SK-N-SH treated with all-trans-retinoic acid at 6 μM for 48 hours (cell line): ENCODE results near the gene TOMM40.

Source experiments
- ATAC-seq: fragments of 200-7000 bp; cut with Tn5 transposase; 3 replicates; pipeline ENCODE4 v1.9.1; 2020; ENCODE audit warnings: mild to moderate bottlenecking, moderate library complexity
- BACH2 ChIP-seq: fragments of 250-450 bp; sonication (Bioruptor Pico); IDR thresholded peaks from 2 replicates; pipeline ENCODE4 v1.9.0; 2021; ENCODE audit warnings: mild to moderate bottlenecking, borderline replicate concordance
- CSRNP3 ChIP-seq: fragments of 250-450 bp; sonication (Bioruptor Pico); IDR thresholded peaks from 2 replicates; pipeline ENCODE4 v1.5.1; 2021; ENCODE audit warnings: mild to moderate bottlenecking, moderate library complexity
- ESRRG ChIP-seq: fragments of 250-450 bp; sonication (Bioruptor Pico); IDR thresholded peaks from 2 replicates; pipeline ENCODE4 v1.6.1; 2021; ENCODE audit warnings: mild to moderate bottlenecking
- GLIS3 ChIP-seq: fragments of 250-450 bp; sonication (Bioruptor Pico); IDR thresholded peaks from 2 replicates; pipeline ENCODE4 v1.5.0; 2020; ENCODE audit warnings: mild to moderate bottlenecking, moderate library complexity
- ISL1 ChIP-seq: fragments of 250-450 bp; sonication (Bioruptor Pico); IDR thresholded peaks from 2 replicates; pipeline ENCODE4 v2.1.2; 2022; ENCODE audit warnings: mild to moderate bottlenecking, moderate library complexity
- OSR1 ChIP-seq: fragments of 250-450 bp; sonication (Bioruptor Pico); IDR thresholded peaks from 2 replicates; pipeline ENCODE4 v1.8.0; 2022; ENCODE audit warnings: moderate library complexity, mild to moderate bottlenecking, inconsistent platforms
- PPARA ChIP-seq: fragments of 250-450 bp; sonication (Bioruptor Pico); IDR thresholded peaks from 2 replicates; pipeline ENCODE4 v1.5.0; 2020; ENCODE audit warnings: mild to moderate bottlenecking, borderline replicate concordance
- RARB ChIP-seq: fragments of 250-450 bp; sonication (Bioruptor Pico); IDR thresholded peaks from 2 replicates; pipeline ENCODE4 v1.8.0; 2021; ENCODE audit warnings: mild to moderate bottlenecking, moderate library complexity
- TCF4 ChIP-seq: fragments of 250-450 bp; sonication (Bioruptor Pico); IDR thresholded peaks from 2 replicates; pipeline ENCODE4 v1.8.0; 2021; ENCODE audit warnings: mild to moderate bottlenecking, moderate library complexity, borderline replicate concordance
- TOX ChIP-seq: fragments of 250-450 bp; sonication (Bioruptor Pico); IDR thresholded peaks from 2 replicates; pipeline ENCODE4 v1.8.0; 2021; ENCODE audit warnings: mild to moderate bottlenecking, moderate library complexity, borderline replicate concordance
- TSHZ2 ChIP-seq: fragments of 250-450 bp; sonication (Bioruptor Pico); IDR thresholded peaks from 2 replicates; pipeline ENCODE4 v1.5.0; 2020; ENCODE audit warnings: mild to moderate bottlenecking, moderate library complexity
- ZC3H10 ChIP-seq: fragments of 250-450 bp; sonication (Bioruptor Pico); IDR thresholded peaks from 2 replicates; pipeline ENCODE4 v1.5.1; 2021; ENCODE audit warnings: mild to moderate bottlenecking, moderate library complexity
- ZFP3 ChIP-seq: fragments of 250-450 bp; sonication (Bioruptor Pico); IDR thresholded peaks from 2 replicates; pipeline ENCODE4 v1.5.0; 2020; ENCODE audit warnings: mild to moderate bottlenecking, moderate library complexity
- ZFP30 ChIP-seq: fragments of 450-650 bp; formaldehyde crosslinking; IDR thresholded peaks from 2 replicates; pipeline ENCODE4 v1.5.0; 2022; ENCODE audit warnings: mild to moderate bottlenecking, moderate library complexity
- ZNF565 ChIP-seq: fragments of 450-650 bp; formaldehyde crosslinking; conservative IDR thresholded peaks from 2 replicates; pipeline ENCODE4 v1.5.0; 2020; ENCODE audit warnings: low read depth, mild to moderate bottlenecking, moderate library complexity
- ZNF70 ChIP-seq: fragments of 450-650 bp; formaldehyde crosslinking; IDR thresholded peaks from 2 replicates; pipeline ENCODE4 v1.5.0; 2020; ENCODE audit warnings: mild to moderate bottlenecking, moderate library complexity
- ZNF8 ChIP-seq: fragments of 450-650 bp; formaldehyde crosslinking; IDR thresholded peaks from 2 replicates; pipeline ENCODE4 v1.5.0; 2020; ENCODE audit warnings: mild to moderate bottlenecking, moderate library complexity
- TF ChIP-seq, protein P1 (sequence below): fragments of 250-450 bp; sonication (Bioruptor Pico); IDR thresholded peaks from 2 replicates; pipeline ENCODE4 v1.8.0; 2020; ENCODE audit warnings: mild to moderate bottlenecking, moderate library complexity, borderline replicate concordance
- TF ChIP-seq, protein P2 (sequence below): fragments of 250-450 bp; sonication (Bioruptor Pico); IDR thresholded peaks from 2 replicates; pipeline ENCODE4 v1.5.1; 2020; ENCODE audit warnings: low read depth, mild to moderate bottlenecking, moderate library complexity
- TF ChIP-seq, protein P3 (sequence below): fragments of 250-450 bp; sonication (Bioruptor Pico); IDR thresholded peaks from 2 replicates; pipeline ENCODE4 v1.8.0; 2021; ENCODE audit warnings: low read depth, mild to moderate bottlenecking, moderate library complexity, borderline replicate concordance

The TOMM40 gene

GRCh38 chr19:44891016-44891882 lies at the start of gene TOMM40:
TOMM40 (plus strand) TSS chr19:44891254; CDS start chr19:44891416, 162 bp downstream.
- no peak for TF ChIP-seq CSRNP3
- no peak for TF ChIP-seq TOX (CRISPR knock-in tag)
- TF ChIP-seq, protein P1, sequence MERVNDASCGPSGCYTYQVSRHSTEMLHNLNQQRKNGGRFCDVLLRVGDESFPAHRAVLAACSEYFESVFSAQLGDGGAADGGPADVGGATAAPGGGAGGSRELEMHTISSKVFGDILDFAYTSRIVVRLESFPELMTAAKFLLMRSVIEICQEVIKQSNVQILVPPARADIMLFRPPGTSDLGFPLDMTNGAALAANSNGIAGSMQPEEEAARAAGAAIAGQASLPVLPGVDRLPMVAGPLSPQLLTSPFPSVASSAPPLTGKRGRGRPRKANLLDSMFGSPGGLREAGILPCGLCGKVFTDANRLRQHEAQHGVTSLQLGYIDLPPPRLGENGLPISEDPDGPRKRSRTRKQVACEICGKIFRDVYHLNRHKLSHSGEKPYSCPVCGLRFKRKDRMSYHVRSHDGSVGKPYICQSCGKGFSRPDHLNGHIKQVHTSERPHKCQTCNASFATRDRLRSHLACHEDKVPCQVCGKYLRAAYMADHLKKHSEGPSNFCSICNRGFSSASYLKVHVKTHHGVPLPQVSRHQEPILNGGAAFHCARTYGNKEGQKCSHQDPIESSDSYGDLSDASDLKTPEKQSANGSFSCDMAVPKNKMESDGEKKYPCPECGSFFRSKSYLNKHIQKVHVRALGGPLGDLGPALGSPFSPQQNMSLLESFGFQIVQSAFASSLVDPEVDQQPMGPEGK (CRISPR knock-in tag) = no peak
- TF ChIP-seq, protein P2, sequence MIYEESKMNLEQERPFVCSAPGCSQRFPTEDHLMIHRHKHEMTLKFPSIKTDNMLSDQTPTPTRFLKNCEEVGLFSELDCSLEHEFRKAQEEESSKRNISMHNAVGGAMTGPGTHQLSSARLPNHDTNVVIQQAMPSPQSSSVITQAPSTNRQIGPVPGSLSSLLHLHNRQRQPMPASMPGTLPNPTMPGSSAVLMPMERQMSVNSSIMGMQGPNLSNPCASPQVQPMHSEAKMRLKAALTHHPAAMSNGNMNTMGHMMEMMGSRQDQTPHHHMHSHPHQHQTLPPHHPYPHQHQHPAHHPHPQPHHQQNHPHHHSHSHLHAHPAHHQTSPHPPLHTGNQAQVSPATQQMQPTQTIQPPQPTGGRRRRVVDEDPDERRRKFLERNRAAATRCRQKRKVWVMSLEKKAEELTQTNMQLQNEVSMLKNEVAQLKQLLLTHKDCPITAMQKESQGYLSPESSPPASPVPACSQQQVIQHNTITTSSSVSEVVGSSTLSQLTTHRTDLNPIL (CRISPR knock-in tag) = no peak
- TF ChIP-seq RARB (CRISPR knock-in tag) = no peak
- no peak for TF ChIP-seq ESRRG (CRISPR knock-in tag)
- TF ChIP-seq, protein P3, sequence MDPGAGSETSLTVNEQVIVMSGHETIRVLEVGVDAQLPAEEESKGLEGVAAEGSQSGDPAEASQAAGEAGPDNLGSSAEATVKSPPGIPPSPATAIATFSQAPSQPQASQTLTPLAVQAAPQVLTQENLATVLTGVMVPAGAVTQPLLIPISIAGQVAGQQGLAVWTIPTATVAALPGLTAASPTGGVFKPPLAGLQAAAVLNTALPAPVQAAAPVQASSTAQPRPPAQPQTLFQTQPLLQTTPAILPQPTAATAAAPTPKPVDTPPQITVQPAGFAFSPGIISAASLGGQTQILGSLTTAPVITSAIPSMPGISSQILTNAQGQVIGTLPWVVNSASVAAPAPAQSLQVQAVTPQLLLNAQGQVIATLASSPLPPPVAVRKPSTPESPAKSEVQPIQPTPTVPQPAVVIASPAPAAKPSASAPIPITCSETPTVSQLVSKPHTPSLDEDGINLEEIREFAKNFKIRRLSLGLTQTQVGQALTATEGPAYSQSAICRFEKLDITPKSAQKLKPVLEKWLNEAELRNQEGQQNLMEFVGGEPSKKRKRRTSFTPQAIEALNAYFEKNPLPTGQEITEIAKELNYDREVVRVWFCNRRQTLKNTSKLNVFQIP (CRISPR knock-in tag) = no peak
- no peak for TF ChIP-seq GLIS3 (CRISPR knock-in tag)
- TF ChIP-seq ZFP30 (CRISPR knock-in tag) = no peak
- TF ChIP-seq ZC3H10 (CRISPR knock-in tag) = no peak
- no peak for TF ChIP-seq TSHZ2 (CRISPR knock-in tag)
- TF ChIP-seq ISL1 (CRISPR knock-in tag) = no peak
- no peak for TF ChIP-seq ZNF565 (CRISPR knock-in tag)
- no peak for TF ChIP-seq BACH2
- TF ChIP-seq, all 23 proteins: peak for 0
- no peak for ATAC-seq

DNA sequence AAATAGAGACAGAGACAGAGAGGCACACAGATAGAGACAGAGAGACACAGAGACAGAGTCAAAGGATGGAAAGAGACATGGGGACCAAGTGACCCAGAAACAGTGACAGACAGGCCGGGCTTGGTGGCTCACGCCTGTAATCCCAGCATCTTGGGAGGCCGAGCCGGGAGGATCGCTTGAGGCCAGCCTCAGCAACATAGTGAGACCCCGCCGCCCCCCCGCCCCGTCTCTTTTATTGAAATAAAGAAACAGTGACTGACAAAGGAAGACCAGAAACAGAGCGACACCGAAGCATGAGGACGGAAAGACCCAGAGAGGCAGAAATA lies 45.8 kb upstream of the TOMM40 start:
- TF ChIP-seq ZNF70 (CRISPR knock-in tag) (no peak), ZFP30 (CRISPR knock-in tag) (no peak), TCF4 (no peak), ZFP3 (no peak), ISL1 (CRISPR knock-in tag) (no peak), TSHZ2 (CRISPR knock-in tag) (no peak), TOX (CRISPR knock-in tag) (no peak), ZC3H10 (CRISPR knock-in tag) (no peak), CSRNP3 (no peak), PPARA (CRISPR knock-in tag) (no peak), OSR1 (CRISPR knock-in tag) (no peak), GLIS3 (CRISPR knock-in tag) (no peak), ZNF8 (CRISPR knock-in tag) (no peak)
- TF ChIP-seq, protein P1 (CRISPR knock-in tag) = no peak
- ATAC-seq = no peak
